ENCODE data around the gene LASP1. TPM values are rescaled to one million over a fixed set of nuclear protein-coding genes. Genes with fewer than 3 reads are reported as not detected.

The LASP1 gene
- total RNA-seq, 1 donor from 2014 or later, result 300 TPM

DNA sequence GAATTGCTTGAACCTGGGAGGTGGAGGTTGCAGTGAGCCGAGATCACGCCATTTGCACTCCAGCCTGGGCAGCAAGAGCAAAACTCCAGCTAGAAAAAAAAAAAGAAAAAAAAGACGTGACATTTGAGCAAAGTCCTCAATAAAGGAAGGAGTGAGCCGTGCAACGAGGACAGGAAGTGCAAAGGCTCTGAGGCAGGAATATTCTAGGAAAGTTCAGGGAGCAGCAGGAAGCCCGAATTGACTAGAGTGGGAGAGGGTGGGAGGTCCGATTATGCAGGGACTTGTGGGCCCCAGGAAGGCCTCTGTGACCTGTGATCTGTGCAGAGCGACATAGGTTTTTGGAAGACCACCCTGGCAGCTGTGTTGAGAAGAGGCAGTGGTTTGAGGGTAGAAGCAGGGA is 46.9 kb downstream of the LASP1 start:
- intact Hi-C loops (cut with DNase I), result no loop called here
- H3K4me1 ChIP-seq, result peaks cover 3 to 29% of the 10 kb centered on the region in 2 donors
- peaks cover 50 to 68% of the 10 kb centered on the region in 2 donors for H3K36me3 ChIP-seq
- TF ChIP-seq, protein P1, sequence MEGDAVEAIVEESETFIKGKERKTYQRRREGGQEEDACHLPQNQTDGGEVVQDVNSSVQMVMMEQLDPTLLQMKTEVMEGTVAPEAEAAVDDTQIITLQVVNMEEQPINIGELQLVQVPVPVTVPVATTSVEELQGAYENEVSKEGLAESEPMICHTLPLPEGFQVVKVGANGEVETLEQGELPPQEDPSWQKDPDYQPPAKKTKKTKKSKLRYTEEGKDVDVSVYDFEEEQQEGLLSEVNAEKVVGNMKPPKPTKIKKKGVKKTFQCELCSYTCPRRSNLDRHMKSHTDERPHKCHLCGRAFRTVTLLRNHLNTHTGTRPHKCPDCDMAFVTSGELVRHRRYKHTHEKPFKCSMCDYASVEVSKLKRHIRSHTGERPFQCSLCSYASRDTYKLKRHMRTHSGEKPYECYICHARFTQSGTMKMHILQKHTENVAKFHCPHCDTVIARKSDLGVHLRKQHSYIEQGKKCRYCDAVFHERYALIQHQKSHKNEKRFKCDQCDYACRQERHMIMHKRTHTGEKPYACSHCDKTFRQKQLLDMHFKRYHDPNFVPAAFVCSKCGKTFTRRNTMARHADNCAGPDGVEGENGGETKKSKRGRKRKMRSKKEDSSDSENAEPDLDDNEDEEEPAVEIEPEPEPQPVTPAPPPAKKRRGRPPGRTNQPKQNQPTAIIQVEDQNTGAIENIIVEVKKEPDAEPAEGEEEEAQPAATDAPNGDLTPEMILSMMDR (IDR thresholded peaks at IDR 0.05), result no peak
- no peak overlapping the region for H3K4me3 ChIP-seq
- H3K27ac ChIP-seq, result no peak overlapping the region
- peak in 1 of 2 donors; percentile 24 for DNase-seq (ENCODE audit: low spot score in 2 of 2)
- no peaks in the 10 kb centered on the region for H3K9me3 ChIP-seq
- H3K27me3 ChIP-seq, result no peaks in the 10 kb centered on the region

DNA sequence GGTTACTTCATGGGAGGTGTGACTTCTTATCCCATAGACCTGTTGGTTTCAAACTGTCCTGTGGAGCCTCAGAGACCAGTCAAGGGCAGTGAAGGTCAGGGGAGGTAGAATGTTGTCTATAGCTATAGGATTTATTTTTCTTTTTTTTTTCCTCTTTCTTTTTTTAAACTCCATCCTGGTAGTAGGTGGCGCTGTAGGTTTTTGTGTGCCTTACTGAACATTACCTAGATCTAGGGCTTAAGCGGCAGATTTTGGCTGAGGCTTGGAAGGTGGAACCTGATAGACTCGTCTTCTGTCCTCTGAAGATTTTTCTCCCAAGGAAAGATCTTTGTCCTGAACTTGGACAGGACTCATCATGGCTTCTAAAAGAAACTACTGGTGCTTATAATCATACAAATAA is 47.4 kb downstream of the LASP1 start:
- Histone ChIP-seq H3K4me3 (no peak overlapping the region), H3K27ac (no peak overlapping the region), H3K27me3 (no peaks in the 10 kb centered on the region), H3K9me3 (no peaks in the 10 kb centered on the region), H3K36me3 (peaks cover 50 to 68% of the 10 kb centered on the region in 2 donors), H3K4me1 (peaks cover 0 to 27% of the 10 kb centered on the region in 2 donors)
- intact Hi-C loops (cut with DNase I), result no loop called here
- DNase-seq (ENCODE audit: low spot score in 2 of 2), result no peak
- TF ChIP-seq, protein P1 (IDR thresholded peaks at IDR 0.05), result no peak

DNA sequence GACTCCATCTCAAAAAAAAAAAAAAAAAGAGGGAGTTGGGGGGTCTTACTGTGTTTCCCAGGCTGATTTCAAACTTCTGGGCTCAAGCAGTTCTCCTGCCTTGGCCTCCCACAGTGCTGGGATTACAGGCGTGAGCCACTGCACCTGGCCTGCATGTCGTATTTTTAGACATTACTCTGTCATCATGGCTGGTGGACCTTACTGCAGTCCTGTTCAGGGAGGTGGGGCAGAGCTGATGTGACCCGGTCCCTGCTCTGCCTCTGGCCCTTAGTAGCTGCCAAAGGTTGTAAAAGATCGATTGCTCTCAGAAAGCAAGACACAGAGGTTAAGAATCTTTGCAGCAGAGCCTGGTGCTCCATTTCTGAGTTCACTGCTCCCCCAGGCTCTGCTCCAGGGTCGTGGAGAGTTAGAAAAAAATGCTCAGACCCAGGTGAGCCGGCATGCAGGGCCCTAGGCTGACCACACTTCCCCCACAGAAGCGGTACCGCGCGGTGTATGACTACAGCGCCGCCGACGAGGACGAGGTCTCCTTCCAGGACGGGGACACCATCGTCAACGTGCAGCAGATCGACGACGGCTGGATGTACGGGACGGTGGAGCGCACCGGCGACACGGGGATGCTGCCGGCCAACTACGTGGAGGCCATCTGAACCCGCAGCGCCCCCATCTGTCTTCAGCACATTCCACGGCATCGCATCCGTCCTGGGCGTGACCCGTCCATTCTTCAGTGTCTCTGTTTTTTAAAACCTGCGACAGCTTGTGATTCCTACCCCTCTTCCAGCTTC is 48.5 kb downstream of the LASP1 start:
- H3K4me3 ChIP-seq, result no peak overlapping the region
- intact Hi-C loops (cut with DNase I), result no loop called here
- TF ChIP-seq, protein P1 (IDR thresholded peaks at IDR 0.05), result no peak
- H3K27ac ChIP-seq, result peak overlapping the region; percentile 78 to 79
- DNase-seq (ENCODE audit: low spot score in 2 of 2), result peak in 1 of 2 donors; percentile 61
- H3K27me3 ChIP-seq, result no peaks in the 10 kb centered on the region
- no peaks in the 10 kb centered on the region for H3K9me3 ChIP-seq
- H3K36me3 ChIP-seq, result peaks cover 50 to 68% of the 10 kb centered on the region in 2 donors
- H3K4me1 ChIP-seq, result peaks cover 4 to 30% of the 10 kb centered on the region in 2 donors

DNA sequence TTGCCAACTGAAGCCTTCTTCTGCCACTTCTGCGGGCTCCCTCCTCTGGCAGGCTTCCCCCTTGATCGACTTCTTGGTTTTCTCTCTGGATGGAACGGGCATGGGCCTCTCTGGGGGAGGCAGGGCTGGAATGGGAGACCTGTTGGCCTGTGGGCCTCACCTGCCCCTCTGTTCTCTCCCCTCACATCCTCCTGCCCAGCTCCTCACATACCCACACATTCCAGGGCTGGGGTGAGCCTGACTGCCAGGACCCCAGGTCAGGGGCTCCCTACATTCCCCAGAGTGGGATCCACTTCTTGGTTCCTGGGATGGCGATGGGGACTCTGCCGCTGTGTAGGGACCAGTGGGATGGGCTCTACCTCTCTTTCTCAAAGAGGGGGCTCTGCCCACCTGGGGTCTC is 49.1 kb downstream of the LASP1 start:
- Histone ChIP-seq H3K9me3 (no peaks in the 10 kb centered on the region), H3K27ac (peak overlapping the region; percentile 78 to 79), H3K36me3 (peaks cover 50 to 67% of the 10 kb centered on the region in 2 donors), H3K4me1 (peaks cover 4 to 34% of the 10 kb centered on the region in 2 donors), H3K4me3 (no peak overlapping the region), H3K27me3 (no peaks in the 10 kb centered on the region)
- TF ChIP-seq, protein P1 (IDR thresholded peaks at IDR 0.05), result no peak
- intact Hi-C loops (cut with DNase I), result no loop called here
- no peak for DNase-seq (ENCODE audit: low spot score in 2 of 2)

DNA sequence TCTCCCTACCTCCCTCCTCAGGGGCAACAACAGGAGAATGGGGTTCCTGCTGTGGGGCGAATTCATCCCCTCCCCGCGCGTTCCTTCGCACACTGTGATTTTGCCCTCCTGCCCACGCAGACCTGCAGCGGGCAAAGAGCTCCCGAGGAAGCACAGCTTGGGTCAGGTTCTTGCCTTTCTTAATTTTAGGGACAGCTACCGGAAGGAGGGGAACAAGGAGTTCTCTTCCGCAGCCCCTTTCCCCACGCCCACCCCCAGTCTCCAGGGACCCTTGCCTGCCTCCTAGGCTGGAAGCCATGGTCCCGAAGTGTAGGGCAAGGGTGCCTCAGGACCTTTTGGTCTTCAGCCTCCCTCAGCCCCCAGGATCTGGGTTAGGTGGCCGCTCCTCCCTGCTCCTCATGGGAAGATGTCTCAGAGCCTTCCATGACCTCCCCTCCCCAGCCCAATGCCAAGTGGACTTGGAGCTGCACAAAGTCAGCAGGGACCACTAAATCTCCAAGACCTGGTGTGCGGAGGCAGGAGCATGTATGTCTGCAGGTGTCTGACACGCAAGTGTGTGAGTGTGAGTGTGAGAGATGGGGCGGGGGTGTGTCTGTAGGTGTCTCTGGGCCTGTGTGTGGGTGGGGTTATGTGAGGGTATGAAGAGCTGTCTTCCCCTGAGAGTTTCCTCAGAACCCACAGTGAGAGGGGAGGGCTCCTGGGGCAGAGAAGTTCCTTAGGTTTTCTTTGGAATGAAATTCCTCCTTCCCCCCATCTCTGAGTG is 49.6 kb downstream of the LASP1 start:
- Histone ChIP-seq H3K36me3 (peaks cover 44 to 61% of the 10 kb centered on the region in 2 donors), H3K27me3 (no peaks in the 10 kb centered on the region), H3K9me3 (no peaks in the 10 kb centered on the region), H3K4me3 (no peak overlapping the region), H3K27ac (peak overlapping the region; percentile 78 to 79), H3K4me1 (peaks cover 4 to 34% of the 10 kb centered on the region in 2 donors)
- intact Hi-C loops (cut with DNase I), result no loop called here
- DNase-seq (ENCODE audit: low spot score in 2 of 2), result peak in 1 of 2 donors; percentile 60
- TF ChIP-seq, protein P1 (IDR thresholded peaks at IDR 0.05), result no peak

Measured in ascending aorta (tissue), 2 donors.